GM12875 (cell line): ENCODE results near the gene NSA2.
"Not testable (repeated sequence)": the region's sequence is repeated elsewhere in the genome, so short reads cannot be mapped to it uniquely, and the experiment has no call there.

Experiments used
- H3K4me3 ChIP-seq: one replicate; pipeline ENCODE4 v1.5.1; 2011; ENCODE audit warnings: low read depth, low read length, control low read depth
- CTCF ChIP-seq: IDR thresholded peaks from 2 replicates; pipeline ENCODE4 v1.5.1; 2011; ENCODE audit warnings: low read depth, mild to moderate bottlenecking, control low read depth, inconsistent platforms, low read length, moderate library complexity, borderline replicate concordance; ENCODE audit not compliant: insufficient read depth

Gene NSA2

DNA sequence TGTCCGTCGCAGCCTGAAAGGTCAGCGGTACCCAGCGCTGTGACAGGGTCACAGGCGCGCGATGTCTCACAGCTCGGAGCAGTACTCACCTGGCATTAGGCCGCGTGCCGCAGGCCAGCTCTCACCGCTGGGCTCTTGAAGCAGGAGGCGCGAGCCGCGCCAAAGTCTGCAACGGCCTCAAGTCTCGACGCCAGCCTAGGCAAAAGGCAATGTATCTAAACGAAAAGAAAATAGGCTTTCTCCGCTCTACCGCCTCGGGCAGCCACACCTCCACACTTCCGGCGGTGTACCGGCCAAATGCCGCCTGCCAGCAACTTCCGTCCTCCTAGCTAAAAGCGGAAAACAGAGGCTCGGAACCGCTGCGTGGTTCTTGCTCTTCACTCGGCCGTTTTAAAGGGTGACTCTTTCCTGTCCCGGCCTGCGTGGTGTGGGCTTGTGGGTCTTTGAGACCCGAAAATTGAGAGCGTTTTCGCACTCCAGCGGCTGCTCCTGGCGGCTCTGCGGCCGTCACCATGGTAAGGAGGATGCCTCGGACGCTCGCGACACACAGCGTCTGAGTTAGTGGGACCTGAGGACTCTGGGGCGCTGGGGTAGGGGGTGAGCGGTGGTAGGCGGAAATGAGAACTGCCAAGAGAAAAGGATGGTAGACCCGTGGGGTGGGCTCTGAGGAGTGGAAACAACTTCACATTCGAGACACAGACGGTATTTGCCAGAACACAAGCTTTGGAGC is at the start of gene NSA2, which contains the start of gene GFM2:
Gene NSA2, plus strand, starts transcription at position 401 of the 730 bp plus-strand sequence. Its CDS starts 112 bp downstream, at position 513.
Gene GFM2, minus strand, starts transcription at position 269 of the 730 bp plus-strand sequence. CDS start 3,375 bp downstream, outside the sequence.
- H3K4me3 ChIP-seq = peak within 1 kb of the TSS; percentile 99
- no peak for TF ChIP-seq CTCF

GRCh38 chr5:74717596-74717995 is 49.5 kb upstream of the NSA2 start:
- TF ChIP-seq CTCF = no peak
- no peak overlapping the region for H3K4me3 ChIP-seq

DNA sequence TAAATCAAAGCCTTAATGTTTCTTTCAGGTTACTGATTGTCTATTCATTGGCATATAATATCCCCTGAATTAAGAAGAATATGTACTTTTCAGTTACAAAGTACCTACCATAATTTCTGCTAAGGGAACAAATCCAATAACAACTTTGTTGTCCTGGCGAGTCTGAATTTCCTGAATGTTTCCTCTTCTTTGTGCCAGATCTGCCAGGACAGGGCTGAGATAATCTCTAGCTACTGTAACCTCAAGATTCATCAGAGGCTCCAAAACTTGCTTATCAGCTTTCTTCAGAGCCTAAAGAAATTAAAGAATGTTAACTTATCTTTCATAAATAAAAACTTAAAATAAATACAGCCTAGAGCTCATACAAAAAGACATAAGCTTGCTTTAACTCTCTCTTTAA is 44.8 kb upstream of the NSA2 start:
- H3K4me3 ChIP-seq = no peak overlapping the region
- TF ChIP-seq CTCF = no peak

DNA sequence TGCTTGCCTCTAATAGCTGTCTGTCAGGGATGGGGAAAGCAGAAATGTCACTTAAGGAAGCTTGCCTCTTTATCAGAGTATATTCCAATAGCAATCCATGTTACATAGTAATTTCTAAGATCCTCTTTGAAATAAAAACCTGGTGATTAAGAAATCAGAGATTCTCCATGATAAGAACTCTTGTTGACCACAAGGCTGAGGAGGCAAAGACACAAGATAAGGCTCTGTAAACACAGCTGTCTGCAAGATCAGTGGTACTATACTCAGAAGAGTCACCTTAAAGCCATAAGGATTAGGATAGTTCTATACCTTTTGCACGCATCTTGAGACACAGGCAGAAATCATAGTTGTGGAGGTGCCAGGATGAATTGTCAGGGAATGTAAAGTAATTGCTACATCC is 41.7 kb upstream of the NSA2 start:
- no peak overlapping the region for H3K4me3 ChIP-seq
- no peak for TF ChIP-seq CTCF

DNA sequence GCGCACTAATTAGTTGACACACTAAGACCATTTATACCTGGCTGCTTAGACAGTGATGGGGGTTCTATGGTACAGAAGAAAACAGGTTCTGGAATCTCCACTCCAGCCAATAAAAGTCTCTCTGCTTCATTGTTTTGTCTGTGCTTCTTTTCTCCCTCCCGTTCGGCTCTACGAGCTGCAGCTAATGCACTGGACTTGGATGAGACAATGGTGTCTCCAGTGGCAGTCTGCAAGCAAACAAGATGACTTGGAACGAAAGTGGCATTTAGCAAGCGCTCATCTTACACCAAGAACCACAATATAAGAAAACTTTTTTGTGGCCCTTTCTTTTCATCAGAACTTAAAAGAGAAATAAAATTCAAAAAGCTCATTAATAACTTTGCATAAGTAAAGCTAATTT is 30.3 kb upstream of the NSA2 start:
- no peak for TF ChIP-seq CTCF
- H3K4me3 ChIP-seq = no peak overlapping the region

- H3K4me3 ChIP-seq = no peak overlapping the region
- no peak for TF ChIP-seq CTCF
Observed at GRCh38 chr5:74738406-74738805, 28.6 kb upstream of the NSA2 start.

DNA sequence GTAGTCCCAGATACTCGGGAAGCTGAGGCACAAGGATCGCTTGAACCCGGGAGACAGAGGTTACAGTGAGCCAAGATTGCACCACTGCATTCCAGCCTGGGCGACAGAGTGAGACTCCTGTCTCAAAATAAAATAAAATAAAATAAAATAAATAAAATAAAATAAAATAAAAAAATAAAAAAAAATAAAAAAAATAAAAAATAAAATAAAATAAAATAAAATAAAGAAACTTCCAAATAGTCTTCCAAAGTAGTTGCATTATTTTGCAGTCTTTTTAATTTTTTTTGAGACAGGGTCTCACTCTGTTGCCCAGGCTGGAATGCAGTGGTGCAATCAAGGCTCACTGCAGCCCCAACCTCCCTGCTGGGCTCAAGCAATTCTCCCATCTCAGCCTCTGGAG is 18.3 kb upstream of the NSA2 start:
- not testable (repeated sequence) for H3K4me3 ChIP-seq
